Measurements from ENCODE around the gene BTBD16. TPM values are rescaled to one million over a fixed set of nuclear protein-coding genes. Genes with fewer than 3 reads are reported as not detected.
A peak's percentile ranks its signal among the peaks of the same experiment; 100 is the strongest.

BTBD16 gene
- total and polyA plus RNA-seq, 2 experiments from 2014 or later, result 0.09 to 0.16 TPM

DNA sequence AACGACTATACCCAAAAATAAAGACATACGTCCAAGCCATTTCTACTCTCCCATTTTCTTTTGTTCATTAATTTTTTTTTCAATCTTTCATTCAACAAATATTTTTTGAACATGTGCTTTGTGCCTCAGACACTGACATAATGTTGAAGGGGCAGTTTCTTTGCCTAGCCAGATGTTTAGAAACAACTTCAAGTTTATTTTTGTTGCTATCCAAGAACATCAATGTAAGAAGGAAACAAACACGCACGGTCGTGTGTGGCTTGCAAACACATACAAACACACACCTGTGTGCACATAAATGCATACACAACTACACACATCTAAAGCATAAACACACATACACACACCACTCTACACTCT is 39.9 kb downstream of the BTBD16 start:
- Histone ChIP-seq H3K27ac (no peak overlapping the region), H3K36me3 (no peaks in the 10 kb centered on the region), H3K9me3 (ENCODE audit: low read depth) (no peaks in the 10 kb centered on the region), H3K4me1 (ENCODE audit: low read depth) (peaks cover 14% of the 10 kb centered on the region), H3K4me3 (no peak overlapping the region), H3K27me3 (no peaks in the 10 kb centered on the region)
- TF ChIP-seq CTCF (IDR thresholded peaks at IDR 0.05; ENCODE audit: low read depth, low read length), result no peak
- DNase-seq (ENCODE audit: low read depth in 1 of 2, low spot score in 1 of 2), result no peak

- no peak for DNase-seq (ENCODE audit: low read depth in 1 of 2, low spot score in 1 of 2)
- Histone ChIP-seq H3K27ac (no peak overlapping the region), H3K4me1 (ENCODE audit: low read depth) (peaks cover 14% of the 10 kb centered on the region), H3K9me3 (ENCODE audit: low read depth) (no peaks in the 10 kb centered on the region), H3K27me3 (no peaks in the 10 kb centered on the region), H3K36me3 (no peaks in the 10 kb centered on the region), H3K4me3 (no peak overlapping the region)
- TF ChIP-seq CTCF (IDR thresholded peaks at IDR 0.05; ENCODE audit: low read depth, low read length), result no peak
Measured at GRCh38 chr10:122311716-122312115, 40.6 kb downstream of the BTBD16 start.

DNA sequence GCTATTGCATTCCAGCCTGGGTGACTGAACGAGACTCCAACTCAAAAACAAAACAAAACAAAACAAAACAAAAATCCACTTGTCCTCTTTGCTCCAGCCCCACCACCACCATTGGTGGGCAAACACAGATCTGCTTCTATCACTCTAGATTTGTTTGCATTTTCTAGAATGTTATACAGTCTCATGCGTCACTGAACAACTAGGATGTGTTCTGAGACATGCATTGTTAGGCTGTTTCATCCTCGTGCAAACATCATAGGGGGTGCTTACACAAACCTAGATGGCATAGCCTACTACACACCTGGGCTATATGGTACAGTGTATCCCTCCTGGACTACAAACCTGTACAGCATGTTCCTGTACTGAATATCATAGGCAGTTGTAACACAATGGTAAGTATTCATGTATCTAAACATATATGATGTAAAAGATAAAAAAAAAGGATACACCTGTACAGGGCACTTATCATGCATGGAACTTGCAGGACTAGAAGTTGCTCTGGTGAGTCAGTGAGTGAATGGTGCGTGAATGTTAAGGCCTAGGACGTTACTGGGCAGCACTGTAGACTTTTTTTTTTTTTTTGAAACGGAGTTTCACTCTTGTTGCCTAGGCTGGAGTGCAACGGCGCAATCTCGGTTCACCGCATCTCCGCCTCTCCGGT is 45.3 kb downstream of the BTBD16 start:
- H3K36me3 ChIP-seq, result no peaks in the 10 kb centered on the region
- H3K27me3 ChIP-seq, result no peaks in the 10 kb centered on the region
- no peak for TF ChIP-seq CTCF (IDR thresholded peaks at IDR 0.05; ENCODE audit: low read depth, low read length)
- H3K27ac ChIP-seq, result no peak overlapping the region
- no peak overlapping the region for H3K4me3 ChIP-seq
- H3K9me3 ChIP-seq (ENCODE audit: low read depth), result no peaks in the 10 kb centered on the region
- no peak for DNase-seq (ENCODE audit: low read depth in 1 of 2, low spot score in 1 of 2)
- no peaks in the 10 kb centered on the region for H3K4me1 ChIP-seq (ENCODE audit: low read depth)

- H3K4me3 ChIP-seq, result no peak overlapping the region
- H3K4me1 ChIP-seq (ENCODE audit: low read depth), result no peaks in the 10 kb centered on the region
- H3K36me3 ChIP-seq, result no peaks in the 10 kb centered on the region
- no peaks in the 10 kb centered on the region for H3K27me3 ChIP-seq
- no peak overlapping the region for H3K27ac ChIP-seq
- no peak for DNase-seq (ENCODE audit: low read depth in 1 of 2, low spot score in 1 of 2)
- no peaks in the 10 kb centered on the region for H3K9me3 ChIP-seq (ENCODE audit: low read depth)
- TF ChIP-seq CTCF (IDR thresholded peaks at IDR 0.05; ENCODE audit: low read depth, low read length), result no peak
Measured at GRCh38 chr10:122321960-122322359, 50.9 kb downstream of the BTBD16 start.

GRCh38 chr10:122323189-122323588 is 52.1 kb downstream of the BTBD16 start:
- Histone ChIP-seq H3K27ac (peak overlapping the region; percentile 5), H3K27me3 (no peaks in the 10 kb centered on the region), H3K4me1 (ENCODE audit: low read depth) (no peaks in the 10 kb centered on the region), H3K36me3 (no peaks in the 10 kb centered on the region), H3K9me3 (ENCODE audit: low read depth) (no peaks in the 10 kb centered on the region), H3K4me3 (no peak overlapping the region)
- TF ChIP-seq CTCF (IDR thresholded peaks at IDR 0.05; ENCODE audit: low read depth, low read length), result no peak
- DNase-seq (ENCODE audit: low read depth in 1 of 2, low spot score in 1 of 2), result no peak
